DMS79 (cell line): Measurements from ENCODE around the gene UBE2QL1.

ENCODE experiments used
- DNase-seq: peaks from one replicate; lab custom pipeline; 2025; lab: John Stamatoyannopoulos, UW

Gene UBE2QL1

GRCh38 chr5:6430418-6431028 lies 18.1 kb upstream of the UBE2QL1 start:
- no peak for DNase-seq

DNA sequence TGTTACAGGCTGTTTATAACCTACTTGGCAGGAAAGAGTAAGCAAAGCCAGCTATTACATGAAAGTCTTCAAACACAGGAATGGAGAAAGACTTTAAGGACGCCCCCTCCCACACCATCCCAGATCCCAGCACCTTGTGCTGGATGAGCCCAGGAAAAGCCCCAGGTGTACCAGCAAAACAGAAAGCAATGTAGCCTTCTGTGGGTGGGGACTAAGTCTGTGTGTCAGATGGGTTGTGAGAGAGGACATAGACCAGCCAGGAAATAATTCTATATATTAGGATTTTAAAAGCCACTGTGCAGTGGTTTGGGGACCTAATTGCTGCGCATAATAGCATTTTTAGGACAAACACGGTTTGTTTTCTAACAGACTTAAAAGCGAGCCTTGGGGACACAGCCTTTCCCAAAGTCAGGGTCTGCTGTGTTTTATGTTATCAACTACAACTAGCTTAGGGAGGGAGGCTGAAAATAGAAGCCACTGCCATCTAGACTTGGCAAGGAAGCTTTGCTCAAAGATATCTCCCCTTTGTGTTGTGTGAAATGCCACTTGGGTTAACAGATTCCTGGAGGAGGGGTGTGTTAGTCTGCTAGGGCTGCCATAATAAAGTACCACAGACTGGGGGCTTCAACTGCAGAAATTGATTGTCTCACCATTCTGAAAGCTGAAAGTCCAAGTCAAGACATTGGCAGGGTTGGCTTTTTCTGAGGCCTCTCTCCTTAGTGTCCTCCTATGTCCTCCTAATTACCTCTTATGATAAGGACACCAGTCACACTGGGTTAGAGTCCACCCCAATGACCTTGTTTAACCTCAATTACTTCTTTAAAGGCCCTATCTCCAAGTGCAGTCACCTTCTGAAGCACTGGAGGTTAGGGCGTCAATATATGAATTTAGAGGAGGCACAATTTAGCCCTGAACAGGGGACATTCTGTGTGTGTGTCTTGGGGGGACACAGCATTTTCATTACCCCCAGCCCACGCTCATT lies 17.2 kb upstream of the UBE2QL1 start:
- DNase-seq, result no peak

DNA sequence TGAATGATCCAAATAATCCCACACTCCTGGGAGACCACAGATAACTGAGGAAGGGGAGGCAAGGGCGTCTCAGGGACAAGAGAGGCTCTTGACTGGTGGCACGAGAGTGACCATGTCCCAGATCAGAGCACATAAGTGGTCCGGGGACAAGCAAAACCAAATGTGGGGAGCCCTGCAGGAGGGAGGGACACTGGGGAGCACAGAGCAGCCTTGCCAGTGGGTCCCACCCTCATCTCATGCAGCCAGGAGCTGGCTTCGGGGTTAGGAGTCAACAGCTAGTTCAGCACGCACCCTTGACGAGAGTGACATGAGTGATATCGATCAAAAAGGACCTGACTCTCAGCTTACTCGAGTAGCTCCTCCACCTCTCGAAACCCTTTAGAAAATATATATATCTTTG lies 16.5 kb upstream of the UBE2QL1 start:
- DNase-seq, result no peak

- DNase-seq, result no peak
Measured at GRCh38 chr5:6434731-6435130, 13.9 kb upstream of the UBE2QL1 start.

GRCh38 chr5:6435356-6435755 lies 13.3 kb upstream of the UBE2QL1 start:
- DNase-seq, result no peak

- DNase-seq, result no peak
Measured at GRCh38 chr5:6436715-6437331, 11.8 kb upstream of the UBE2QL1 start.

- DNase-seq, result no peak
Measured at GRCh38 chr5:6439588-6440550, 8.8 kb upstream of the UBE2QL1 start.

DNA sequence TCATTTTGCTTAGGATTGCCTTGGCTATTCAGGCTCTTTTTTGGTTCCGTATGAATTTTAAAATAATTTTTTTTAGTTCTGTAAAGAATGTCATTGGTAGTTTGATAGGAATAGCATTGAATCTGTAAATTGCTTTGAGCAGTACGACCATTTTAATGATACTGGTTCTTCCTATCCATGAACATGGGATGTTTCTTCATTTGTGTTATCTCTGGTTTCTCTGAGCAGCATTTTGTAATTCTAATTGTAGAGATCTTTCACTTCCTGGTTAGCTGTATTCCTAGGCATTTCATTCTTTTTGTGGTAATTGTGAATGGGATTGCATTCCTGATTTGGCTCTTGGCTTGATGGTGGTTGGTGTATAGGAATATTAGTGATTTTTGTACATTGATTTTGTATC lies 6.3 kb upstream of the UBE2QL1 start:
- no peak for DNase-seq

GRCh38 chr5:6443326-6443725 lies 5.3 kb upstream of the UBE2QL1 start:
- DNase-seq, result no peak

- DNase-seq, result no peak
Measured at GRCh38 chr5:6446042-6446441, 2.6 kb upstream of the UBE2QL1 start.

DNA sequence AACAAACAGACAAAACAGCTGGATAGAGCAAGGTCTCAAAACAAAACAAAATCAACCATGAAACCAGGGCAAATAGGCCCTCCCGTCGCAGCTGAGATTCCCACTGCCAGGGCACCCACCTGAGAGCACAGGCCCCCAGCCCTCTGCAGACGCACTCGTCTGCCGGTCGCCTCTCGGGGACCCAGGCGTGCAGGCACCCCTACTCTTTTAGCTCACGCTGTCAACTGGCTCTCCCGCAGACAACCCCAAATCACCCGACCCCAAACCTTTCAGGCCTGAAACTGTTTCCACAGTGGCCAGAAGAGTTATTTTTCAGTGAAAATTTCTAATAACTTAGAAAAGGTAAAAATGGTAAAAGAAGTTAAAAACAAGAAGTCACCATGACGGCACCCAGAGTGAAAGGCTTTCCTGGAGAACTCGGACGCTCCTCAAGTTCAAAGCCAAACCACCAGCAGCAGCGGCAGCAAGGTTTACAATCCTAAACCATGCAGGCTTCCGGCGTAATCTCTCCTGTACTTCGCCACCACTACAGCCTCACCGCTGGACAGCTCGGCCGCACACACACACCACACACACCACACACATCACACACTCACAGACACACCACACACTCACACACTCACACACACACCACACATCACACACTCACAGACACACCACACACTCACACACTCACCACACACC lies 1.9 kb upstream of the UBE2QL1 start:
- DNase-seq, result no peak

DNA sequence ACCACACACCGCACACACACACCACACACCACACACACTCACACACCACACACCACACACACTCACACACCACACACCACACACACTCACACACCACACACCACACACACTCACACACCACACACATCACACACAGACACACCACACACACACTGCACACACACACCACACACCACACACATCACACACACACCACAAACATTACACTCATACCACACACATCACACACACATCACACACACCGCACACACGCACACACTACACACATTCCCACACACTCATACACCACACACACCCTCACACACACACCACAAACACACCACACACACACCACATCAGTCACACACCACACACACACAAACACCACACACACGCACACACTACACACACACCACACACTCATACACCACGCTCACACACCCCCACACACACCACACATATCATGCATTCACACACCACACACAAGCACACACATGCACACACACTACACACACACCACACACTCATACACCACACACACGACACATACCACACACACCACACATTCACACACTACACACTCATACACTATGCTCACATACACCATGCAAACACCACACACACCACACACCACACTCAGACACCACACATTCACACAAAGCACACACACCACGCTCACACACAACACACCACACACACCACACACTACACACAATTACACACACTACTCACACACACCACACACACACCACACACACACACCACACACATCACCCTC lies 1.1 kb upstream of the UBE2QL1 start:
- no peak for DNase-seq

GRCh38 chr5:6448141-6448491 lies 543 bp upstream of the UBE2QL1 start:
- DNase-seq, result no peak

DNA sequence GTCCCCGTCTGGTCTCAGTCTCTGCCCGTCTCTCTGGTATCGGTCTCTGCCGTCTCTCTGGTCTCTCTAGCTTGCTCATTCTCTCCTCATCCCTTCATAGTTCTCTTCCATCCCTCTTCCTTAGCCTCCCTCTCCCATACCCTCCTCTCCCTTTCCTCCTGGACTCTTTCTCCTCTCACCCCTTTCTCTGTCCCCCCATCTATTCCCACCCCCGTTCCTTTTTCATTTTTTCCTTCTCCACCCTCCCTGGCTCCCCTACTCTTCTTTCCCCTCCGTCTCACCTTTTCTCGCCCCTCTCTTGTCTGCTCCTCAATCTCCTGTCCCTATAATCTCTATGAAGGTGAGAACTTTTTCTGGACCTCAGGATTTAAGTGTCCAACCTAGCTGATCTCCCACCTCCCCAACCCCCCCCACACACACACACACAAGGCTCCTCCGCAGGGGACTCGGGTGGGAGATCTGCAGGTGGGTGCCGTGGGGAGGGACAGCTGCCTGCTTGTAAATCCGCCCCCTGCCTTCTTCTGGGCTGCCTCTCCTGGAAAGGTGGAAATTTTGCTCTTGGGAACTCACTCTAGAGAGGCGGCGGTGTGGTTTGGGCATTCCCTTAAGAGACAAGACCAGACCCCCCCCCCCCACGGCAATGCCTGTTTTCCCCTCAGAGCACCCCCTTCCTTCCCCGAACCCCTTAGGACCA lies 953 bp downstream of the UBE2QL1 start:
- no peak for DNase-seq

DNA sequence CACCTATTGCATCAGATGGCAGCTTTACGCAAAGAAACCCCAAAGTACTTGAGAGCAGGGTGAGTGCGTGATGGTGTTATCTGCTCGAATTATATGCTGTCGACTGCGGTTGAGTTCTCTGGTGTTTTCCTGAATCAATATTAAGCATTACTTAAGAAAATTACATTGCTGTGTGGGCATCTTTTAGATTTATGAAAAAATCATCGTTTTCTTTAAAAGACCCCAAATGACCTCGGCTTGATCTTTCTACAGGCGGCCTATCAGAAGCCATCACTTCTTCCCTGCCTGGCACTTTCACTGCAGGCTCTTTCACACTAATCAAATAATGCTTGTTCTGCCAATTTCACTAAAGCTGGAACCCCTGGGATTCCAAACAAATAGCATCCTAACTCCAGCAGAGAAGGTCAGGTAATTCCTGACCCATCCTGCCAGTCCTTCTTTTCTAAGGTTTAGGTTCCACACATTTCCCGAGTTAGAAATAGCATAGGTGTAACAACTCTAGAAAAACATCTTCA lies 1.7 kb downstream of the UBE2QL1 start:
- no peak for DNase-seq

DNA sequence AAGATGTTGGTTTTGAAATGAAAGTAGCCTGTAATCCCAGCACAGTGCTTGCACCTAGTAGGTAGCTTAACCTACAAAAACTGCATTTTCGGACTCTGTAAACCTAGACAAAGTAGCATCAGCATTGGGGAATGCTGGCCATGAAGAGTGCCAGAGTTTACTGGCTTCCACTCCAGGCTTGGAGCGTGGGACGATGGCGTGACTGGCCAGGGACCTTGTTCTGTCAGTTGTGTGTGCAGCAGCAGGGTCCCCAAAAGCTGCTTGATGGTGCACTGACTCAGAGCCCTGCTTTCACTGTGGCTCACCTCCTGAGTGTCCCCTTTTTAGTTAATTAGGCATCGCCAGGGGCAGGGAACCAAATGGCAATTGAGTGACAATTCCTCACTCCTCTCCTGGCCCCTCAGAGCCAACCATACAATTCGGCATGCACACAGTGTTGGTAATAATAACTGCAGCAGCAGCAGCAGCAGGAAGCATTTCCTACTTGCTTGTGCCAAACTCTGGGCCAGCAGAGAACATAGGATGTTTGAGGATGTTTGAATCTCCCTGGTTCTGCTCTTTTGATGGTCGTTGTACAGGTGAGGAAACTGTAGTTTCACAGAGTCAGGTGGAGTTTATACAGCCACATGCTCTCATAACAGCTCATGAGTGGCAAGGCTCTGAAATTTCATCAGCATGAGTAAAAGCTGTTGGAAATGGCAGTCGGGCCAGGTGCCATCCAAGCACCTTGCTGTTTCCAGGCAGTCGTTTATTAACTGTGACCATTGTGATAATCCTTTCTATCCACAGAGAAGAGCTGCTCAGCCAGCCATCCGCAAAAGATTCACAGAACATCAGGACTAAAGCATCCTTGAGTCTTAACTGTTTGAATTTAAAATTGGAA lies 4.2 kb downstream of the UBE2QL1 start:
- DNase-seq, result peak; percentile 5

DNA sequence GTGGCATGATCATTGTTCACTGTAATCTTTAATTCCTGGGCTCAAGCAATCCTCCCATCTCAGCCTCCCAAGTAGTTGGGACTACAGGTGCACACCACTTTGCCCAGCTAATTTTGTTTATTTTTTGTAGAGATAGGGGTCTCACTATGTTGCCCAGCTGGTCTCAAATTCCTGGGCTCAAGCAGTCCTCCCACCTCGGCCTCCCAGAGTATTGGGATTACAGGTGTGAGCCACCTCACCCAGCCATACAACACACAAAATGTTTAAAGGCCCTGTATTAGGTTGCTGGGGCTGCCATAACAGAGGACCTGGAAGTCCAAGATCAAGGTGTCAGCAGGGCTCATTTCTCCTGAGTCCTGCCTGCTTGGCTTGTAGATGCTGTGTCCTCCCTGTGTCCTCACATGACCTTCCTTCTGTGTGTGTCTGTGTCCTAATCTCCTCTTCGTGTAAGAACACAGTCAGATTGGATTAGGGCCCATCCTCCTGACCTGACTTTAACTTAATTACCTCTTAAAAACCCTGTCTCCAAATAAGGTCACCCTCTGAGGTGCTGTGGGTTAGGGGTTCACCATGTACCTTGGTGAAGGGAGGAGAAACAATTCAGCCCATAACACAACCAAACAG lies 5.4 kb downstream of the UBE2QL1 start:
- no peak for DNase-seq

GRCh38 chr5:6454628-6455053 lies 6.0 kb downstream of the UBE2QL1 start:
- DNase-seq, result no peak
